Keratinocyte (primary cell): ENCODE measurements around the gene ZP1.

ENCODE experiments used
- EZH2 ChIP-seq: IDR thresholded peaks from one replicate; pipeline ENCODE4 v1.6.1; 2012; ENCODE audit warnings: inconsistent platforms, mild to moderate bottlenecking, low read length, moderate library complexity
- TF ChIP-seq, protein P1 (sequence below), 3 experiments: IDR thresholded peaks in 1 of 3; conservative IDR thresholded peaks in 1 of 3; optimal IDR thresholded peaks in 1 of 3; 2 replicates in 2 of 3; 3 replicates in 1 of 3; pipeline versions ENCODE3 to v1.5.1; 2011; ENCODE audit warnings: low read length in 3 of 3, mild to moderate bottlenecking in 3 of 3, moderate library complexity in 2 of 3, control low read depth in 1 of 3, inconsistent platforms in 1 of 3; ENCODE audit not compliant: insufficient read depth in 2 of 3; ENCODE audit errors: extremely low read depth in 1 of 3

DNA sequence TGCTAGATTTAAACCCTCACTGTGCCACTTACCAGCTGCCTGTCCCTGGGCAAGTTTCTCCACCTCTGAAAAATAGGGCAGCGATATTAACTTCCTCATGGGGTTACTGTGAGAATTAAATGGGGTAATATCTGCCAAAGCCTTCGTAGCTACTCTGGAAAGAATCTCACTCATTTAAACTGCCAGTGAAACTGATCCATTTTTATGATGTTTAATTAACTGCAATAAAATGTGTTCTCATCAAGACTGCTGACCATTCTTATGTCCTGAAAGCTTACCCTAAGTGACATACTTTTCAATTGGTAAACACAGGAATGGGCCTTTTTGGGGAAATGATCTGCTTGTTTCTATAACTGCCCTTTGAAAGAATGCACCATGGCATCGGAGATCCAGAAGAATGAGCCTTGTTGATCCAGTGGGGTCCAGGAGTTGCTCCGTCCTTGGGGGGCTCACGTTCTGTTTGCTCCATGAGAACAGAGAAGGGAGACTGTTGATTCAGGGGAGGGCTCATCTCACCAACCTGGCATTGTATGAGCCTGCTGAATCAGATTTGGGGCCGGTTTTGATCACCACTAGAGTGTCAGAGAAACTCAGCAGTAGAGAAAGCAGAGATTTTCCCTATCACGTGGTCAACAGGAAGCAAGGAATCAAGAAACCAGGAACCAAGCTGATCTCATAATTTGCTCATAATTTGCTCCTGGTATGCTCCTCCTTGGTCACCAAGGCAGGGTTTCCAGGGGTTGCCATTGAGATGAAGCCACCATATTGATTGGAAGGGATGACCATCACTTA lies 32.4 kb upstream of the ZP1 start:
- TF ChIP-seq, protein P1, sequence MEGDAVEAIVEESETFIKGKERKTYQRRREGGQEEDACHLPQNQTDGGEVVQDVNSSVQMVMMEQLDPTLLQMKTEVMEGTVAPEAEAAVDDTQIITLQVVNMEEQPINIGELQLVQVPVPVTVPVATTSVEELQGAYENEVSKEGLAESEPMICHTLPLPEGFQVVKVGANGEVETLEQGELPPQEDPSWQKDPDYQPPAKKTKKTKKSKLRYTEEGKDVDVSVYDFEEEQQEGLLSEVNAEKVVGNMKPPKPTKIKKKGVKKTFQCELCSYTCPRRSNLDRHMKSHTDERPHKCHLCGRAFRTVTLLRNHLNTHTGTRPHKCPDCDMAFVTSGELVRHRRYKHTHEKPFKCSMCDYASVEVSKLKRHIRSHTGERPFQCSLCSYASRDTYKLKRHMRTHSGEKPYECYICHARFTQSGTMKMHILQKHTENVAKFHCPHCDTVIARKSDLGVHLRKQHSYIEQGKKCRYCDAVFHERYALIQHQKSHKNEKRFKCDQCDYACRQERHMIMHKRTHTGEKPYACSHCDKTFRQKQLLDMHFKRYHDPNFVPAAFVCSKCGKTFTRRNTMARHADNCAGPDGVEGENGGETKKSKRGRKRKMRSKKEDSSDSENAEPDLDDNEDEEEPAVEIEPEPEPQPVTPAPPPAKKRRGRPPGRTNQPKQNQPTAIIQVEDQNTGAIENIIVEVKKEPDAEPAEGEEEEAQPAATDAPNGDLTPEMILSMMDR (optimal IDR thresholded peaks at IDR 0.05 in 1 of 3, IDR thresholded peaks at IDR 0.05 in 1 of 3, conservative IDR thresholded peaks at IDR 0.05 in 1 of 3; ENCODE audit: extremely low read depth in 1 of 3, insufficient read depth in 2 of 3, low read length in 3 of 3), result no peak
- TF ChIP-seq EZH2, result no peak
